ENCODE data around the gene RPA1.

DNA sequence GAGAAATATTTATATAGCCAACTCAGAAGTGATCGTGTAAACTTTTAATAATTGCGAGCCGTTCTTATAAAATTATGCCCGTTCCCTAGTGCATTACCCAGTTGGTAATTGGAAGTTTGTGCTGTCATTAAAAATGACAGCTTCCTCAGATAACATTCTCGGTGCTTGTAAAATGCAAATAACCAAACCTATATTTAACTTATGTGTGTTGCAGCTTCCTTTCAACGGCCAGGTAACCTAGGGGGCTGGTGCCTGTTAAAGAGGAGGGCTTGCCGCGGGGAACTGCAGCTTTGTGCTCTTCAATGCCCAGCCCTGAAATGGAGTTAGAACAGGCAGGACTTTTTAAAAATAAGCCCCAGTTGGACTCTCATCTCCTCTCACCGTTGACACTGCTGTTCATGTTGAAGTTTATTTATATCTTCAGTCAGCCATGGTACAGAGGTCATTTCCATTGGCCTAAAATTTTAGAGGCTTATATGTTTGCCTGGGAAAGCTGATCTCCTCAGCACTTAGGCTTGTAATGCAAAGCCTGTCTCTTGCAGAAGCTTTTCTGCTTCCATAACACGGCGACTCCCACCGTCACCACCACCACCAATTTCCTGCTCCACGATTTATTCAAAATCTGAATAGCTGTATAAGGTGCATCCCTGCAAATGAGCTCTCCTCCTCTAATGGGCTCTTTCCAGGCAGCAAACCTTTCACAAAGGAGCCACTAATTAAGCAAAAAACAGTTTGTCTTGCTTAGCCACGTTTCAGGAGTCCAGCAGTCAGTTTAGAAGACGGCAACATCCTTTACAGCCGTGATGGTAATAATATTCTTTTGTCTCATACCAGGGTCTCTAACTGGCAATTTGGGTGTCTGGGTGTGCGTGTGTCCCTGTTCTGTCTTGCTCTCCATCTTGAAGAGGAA lies 74.7 kb downstream of the RPA1 start:
- TF ChIP-seq, protein P1, sequence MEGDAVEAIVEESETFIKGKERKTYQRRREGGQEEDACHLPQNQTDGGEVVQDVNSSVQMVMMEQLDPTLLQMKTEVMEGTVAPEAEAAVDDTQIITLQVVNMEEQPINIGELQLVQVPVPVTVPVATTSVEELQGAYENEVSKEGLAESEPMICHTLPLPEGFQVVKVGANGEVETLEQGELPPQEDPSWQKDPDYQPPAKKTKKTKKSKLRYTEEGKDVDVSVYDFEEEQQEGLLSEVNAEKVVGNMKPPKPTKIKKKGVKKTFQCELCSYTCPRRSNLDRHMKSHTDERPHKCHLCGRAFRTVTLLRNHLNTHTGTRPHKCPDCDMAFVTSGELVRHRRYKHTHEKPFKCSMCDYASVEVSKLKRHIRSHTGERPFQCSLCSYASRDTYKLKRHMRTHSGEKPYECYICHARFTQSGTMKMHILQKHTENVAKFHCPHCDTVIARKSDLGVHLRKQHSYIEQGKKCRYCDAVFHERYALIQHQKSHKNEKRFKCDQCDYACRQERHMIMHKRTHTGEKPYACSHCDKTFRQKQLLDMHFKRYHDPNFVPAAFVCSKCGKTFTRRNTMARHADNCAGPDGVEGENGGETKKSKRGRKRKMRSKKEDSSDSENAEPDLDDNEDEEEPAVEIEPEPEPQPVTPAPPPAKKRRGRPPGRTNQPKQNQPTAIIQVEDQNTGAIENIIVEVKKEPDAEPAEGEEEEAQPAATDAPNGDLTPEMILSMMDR (IDR thresholded peaks at IDR 0.05; ENCODE audit: low read depth, low read length) = no peak
- TF ChIP-seq POLR2A (IDR thresholded peaks at IDR 0.05; ENCODE audit: extremely low read depth, insufficient read length) (no peak), MYC (IDR thresholded peaks at IDR 0.05; ENCODE audit: low read depth, low read length) (no peak)
- TF ChIP-seq, protein P2, sequence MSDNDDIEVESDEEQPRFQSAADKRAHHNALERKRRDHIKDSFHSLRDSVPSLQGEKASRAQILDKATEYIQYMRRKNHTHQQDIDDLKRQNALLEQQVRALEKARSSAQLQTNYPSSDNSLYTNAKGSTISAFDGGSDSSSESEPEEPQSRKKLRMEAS (IDR thresholded peaks at IDR 0.05; ENCODE audit: low read depth, low read length) = no peak

Data from NB4 (cell line).